Stimulated activated naive CD4-positive, alpha-beta T cell treated with Interleukin-2 at 50 U/mL for 16 hours (primary cell): ENCODE data around the gene GET4.
"Not testable (repeated sequence)": the region's sequence is repeated elsewhere in the genome, so short reads cannot be mapped to it uniquely, and the experiment has no call there.

Experiments used
- DNase-seq: peaks from one replicate; lab custom pipeline; 2025; lab: John Stamatoyannopoulos, UW

Gene GET4

DNA sequence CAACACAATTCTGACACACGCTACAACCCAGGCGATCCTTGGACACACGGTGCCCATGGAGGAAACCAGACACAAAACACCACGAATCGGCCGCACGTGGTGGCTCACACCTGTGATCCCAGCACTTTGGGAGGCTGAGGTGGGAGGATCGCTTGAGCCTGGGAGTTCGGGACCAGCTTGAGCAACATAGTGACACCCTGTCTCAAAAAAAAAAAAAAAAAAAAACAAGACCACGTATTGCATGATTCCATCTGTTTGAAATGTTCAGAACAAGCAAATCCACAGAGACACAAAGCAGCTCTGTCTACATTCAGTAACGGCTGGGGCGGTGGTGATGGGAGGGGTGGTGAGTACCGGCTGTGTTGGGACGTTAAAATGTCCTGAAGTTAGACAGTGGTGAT, 53.0 kb downstream of the GET4 start:
- DNase-seq: no peak

DNA sequence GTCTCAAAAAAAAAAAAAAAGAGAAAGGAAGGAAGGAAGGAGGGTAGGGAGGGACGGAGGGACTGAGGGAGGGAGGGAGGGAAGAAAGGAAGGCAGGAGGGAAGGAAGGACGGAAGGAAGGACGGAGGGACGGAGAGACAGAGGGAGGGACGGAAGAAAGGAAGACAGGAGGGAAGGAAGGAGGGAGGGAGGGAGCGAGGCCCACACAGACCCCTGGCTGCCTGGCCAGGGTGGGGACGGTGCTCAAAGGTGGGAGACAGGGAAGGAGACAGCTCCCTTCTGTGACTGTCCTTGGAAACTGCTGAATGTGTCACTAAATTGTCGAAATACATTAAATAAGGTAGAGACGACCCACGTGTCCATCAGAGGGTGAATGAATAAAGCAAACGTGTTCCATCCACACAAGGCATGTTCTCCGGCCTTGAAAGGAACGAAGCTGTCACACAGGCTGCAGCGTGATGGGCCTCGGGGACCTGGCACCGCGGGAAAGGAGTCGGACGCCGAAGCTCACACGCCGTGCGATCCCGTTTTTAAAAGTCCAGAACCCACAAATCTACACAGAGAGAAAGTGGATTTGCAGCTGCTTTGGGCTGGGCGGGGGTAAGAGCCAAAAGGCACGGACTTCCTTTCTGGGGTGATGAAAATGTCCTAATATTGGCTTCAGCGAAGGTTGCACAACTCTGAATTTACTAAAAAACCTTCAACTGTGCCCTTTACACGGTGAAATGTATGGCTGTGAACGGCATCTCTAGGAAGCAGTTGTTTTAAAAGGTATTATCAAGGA, 54.8 kb downstream of the GET4 start:
- no peak for DNase-seq

DNA sequence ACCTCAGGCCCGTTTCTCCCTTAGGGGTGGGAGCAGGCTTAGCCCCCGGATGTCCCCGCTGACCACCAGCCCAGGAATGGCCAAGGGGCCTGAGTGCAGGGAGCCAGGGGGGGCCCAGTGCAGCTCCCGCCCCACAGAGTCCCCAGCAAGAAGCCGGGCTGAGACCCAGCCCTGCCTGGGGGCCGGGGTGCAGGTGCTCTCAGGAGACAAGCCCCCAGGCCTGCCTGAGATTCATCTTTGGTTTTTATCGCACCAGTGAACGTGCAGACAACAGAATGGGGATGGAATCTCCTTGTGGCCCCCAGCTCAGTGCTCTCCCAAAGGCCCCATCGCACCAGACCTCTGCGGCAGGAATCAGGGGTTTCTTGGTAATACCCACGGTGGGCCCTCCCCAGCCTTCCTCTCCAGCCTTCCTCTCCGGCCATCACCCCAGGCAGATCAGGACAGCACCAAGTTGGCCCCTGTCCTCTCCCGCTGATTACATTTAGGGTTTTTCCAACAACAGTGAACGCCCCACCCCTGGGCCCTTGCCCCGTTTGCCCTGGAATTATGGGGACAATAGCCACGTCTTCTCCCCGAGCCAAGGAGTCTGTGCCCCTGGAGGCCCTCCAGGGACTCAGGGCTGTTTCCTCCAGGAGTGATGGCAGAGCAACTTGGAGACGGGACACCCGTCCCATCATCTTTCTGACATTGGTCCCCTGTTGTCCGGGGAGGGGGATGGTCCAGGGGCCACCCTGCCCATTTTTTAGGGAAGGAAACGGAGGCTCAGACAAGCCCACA, 55.7 kb downstream of the GET4 start:
- no peak for DNase-seq

DNA sequence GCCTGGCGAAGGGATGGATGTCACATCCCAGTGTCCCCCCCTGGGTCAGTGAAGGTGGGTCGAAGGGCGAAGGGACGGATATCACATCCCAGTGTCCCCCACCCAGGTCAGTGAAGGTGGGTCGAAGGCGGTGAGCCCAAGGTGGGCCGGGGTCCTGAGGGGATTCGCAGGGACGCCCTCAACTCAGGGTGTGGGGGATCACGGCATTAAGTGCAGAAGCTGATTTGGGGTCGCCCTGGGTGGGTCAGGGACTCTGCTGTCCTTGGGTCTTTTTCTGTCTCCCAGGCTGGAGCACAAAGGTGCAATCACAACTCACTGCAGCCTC, 56.3 kb downstream of the GET4 start:
- DNase-seq: no peak

DNA sequence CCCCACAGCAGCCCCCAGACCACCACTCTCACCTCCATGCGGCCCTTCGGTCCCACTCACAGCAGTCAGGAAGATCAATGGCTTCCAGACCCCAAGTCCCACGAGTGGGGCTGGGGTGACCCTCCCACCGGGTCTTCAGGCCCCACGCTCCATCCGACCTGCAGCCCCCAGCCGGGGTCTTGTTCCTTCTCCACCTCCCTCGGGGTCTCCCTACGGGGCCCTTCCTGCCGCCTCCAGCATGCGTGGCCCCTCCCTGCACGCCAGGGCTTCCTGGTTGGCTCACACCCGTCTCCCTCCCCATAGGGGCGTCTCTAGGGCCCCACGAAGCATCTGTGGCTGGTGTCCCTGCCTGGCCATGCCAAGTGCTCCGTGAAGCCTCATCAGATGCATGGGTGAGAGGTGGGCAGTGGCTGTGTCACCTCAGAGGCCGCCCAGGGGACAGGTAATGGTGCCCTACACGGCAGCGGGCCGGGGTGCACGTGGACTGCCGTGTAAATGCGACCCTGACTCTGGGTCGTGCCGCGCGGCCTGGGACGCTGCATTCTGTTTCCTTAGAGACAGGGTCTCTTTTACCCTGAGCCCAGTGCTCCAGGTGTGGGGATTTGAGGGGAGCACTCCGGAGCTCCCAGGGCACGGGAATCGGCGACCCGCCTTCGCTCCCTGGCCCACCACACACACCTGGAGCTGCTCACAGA, 58.3 kb downstream of the GET4 start:
- DNase-seq: no peak

DNA sequence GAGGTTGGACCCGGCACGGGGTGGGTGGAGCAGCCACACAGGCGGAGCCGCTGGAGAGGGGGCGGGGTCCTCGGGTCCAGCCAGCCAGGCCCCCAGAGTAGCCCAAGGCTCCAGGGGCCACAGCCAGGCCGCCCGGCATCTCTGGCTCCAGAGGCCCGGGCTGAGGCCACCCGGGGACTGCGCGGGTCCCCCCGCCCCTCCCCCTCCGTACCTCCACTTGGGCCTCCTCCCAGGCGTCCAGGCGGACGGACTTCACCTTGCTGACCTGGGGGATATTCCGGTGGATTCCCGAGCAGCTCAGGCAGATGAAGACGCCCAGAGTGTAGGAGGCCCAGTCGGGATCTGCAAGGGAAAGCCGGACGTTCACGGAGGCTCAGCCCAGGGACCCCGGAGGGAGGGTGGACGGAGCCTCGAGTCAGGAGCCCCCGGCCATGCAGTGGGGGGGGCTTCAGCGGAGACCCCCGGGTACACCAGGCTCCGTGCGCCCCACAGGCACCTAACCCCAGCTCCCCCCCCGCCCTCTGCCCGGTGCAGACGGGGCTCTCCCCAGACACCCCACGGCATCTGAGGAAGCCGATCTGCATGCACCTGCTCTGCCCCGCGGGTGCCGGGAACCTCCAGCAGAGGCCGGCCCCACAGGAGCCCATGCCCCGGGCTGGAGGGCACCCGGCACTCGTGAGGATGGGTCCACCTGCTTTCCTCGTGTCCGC, 59.0 kb downstream of the GET4 start:
- no peak for DNase-seq

DNA sequence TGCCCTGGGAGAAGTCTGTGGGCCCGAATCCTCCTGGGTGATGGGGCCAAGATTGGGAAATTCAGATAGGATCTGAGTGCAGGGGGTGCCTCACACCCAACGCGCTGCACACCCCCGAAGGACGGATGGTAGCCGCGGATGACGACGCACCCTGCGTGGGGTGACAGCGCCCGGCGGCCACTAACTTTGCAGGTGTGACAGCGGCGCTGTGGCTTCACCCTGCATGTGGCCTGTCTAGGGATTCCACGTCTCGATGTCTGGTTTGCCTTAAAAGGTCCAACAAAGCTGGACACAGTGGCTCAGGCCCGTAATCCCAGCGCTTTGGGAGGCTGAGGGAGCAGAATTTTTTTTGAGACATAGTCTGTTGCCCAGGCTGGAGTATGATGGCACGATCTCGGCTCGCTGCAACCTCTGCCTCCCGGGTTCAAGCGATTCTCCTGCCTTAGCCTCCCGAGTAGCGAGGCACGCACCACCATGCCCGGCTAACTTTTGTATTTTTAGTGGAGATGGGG, 59.6 kb downstream of the GET4 start:
- no peak for DNase-seq

DNA sequence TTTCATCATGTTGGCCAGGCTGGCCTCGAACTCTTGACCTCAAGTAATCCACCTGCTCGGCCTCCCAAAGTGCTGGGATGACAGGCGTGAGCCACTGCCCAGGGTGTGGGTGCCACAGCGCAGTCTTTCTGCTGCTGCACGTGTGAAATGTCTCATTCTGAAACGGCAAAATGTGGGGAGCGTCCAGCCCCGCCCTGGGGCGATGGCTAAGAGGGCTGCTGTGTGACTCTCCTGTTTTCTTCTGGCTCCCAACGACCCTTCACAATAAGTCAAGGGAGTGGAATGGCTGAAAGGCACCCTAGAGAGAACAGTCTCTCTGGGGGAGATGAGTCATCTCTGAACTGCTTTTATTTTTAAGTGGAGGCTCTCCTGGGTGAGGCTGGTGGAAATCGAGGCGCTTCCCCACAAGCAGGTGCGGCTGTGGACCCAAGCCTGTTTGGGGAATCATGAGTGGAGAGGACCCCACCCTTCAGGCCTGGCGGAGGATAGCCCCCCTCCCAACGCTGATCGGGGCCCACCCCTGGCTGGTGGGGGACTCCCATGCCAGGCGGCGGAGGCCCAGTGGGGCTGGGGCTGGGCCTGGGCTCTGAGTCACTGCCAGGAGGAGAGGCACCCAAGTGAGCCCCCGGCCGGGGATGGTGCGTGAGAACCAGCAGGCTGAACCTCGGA, 60.2 kb downstream of the GET4 start:
- DNase-seq: peak; percentile 31

DNA sequence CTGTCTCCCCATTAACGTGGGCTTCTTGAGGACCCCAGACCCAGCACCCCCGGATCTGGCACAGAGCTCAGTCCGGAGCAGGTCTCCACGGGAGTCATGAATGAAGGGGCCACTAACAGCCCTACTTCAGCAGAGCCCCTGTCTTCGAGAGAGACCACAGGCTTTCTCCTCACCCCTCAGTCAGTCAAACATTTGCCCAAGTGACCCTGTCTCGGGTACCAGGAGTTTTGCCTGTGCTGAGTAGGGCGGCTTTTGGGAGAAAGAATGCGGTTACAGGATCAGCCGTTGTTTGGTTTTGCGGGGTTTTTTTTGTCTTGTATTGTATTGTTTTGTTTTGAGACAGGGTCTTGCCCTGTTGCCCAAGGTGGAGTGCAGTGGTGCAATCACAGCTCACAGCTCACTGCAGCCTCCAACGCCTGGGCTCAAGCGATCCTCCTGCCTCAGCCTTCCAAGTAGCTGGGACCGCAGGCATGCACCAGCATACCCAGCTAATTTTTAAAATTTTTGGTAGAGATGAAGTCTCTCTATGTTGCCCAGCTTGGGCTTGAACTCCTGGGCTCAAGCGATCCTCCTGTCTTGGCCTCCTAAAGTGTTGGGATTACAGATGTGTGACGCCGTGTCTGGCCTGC, 61.6 kb downstream of the GET4 start:
- no peak for DNase-seq

DNA sequence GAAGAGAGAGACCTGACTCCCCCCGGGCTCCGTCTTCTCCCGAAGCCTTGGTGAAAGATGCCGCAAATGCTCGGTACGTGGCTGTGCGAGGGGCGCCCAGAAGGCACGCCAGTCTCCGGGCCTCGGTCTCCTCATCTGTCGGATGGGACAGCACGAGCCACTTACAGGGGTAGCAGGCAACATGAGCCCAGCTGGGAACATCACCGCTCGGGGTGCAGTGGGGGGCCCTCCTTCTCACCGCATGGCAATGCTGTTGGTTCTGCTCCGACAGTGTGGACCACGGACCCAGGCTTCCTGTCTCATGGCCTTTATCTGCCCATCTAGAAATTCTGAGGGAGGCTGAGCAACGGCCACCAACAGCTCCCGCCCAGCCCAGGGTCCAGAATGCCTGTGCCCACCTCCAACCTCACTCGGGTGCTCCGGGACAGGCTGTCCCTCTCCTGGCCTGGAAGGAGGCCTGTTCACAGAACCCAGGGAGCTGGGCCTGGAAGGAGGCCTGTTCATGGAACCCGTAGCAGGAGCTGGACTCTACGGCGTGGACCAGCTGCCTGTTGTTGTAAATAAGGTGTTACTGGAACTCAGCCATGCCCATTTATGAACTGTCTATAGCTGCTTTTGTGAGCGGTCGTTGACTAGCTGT, 62.3 kb downstream of the GET4 start:
- no peak for DNase-seq

DNA sequence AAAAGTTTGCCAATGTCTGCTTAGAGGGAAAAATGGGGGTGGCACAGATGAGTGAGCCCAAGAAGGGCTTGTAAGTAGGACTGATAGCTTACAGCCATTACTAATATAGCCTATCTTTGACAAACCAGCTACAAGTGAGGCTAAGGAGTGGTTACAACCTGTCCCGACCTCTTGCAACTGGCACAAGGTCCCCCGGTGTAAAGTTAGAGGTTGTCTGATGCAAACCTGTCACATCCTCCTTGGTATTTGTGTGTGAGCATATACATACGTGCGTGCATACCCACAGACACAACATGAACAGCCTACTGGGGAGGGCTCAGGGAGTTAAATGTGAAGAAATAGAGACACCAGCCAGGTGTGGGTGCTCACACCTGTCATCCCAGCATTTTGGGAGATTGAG, 63.5 kb downstream of the GET4 start:
- DNase-seq: no peak

DNA sequence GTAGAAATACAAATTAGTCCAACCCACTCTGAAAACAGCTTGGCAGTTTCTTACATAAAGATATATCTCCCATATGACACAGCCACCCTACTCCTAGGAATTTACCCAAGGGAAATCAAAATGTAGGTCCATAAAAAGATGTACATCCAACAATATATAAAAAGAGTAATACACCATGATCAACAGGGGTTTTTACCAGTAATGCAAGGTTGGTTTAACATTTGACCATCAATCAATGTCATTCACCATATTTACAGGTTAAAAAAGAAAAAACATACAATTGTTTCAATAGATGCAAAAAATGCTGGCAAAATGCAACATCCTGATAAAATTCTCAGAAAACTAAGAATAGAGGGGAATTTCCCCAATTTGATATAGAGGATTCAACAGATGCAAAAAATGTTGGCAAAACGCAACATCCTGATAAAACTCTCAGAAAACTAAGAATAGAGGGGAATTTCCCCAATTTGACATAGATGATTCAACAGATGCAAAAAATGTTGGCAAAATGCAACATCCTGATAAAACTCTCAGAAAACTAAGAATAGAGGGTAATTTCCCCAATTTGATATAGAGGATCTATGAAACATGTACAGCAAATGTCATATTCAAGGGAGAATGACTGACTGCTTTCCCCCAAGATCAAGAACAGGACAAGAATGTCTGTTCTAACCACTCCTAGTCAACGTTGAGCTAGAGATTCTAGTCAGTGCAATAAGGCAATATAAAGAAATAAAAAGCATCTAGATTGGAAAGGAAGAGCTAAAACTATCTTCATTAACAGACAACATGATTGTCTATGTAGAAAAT, 64.5 kb downstream of the GET4 start:
- no peak for DNase-seq

DNA sequence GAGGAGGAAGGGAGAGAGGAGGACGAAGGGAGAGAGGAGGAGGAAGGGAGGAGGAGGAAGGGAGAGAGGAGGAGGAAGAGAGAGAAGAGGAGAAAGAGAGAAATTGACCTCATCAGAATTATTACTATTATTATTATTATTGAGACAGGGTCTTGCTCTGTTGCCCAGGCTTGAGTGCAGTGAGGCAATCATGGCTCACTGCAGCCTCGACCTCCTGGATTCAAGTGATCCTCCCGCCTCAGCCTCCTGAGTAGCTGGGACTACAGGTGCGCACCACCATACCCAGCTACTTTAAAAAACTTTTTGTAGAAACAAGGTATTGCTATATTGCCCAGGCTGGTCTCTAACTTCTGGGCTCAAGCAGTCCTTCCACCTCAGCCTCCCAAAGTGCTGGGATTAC, 67.4 kb downstream of the GET4 start:
- DNase-seq: not testable (repeated sequence)

DNA sequence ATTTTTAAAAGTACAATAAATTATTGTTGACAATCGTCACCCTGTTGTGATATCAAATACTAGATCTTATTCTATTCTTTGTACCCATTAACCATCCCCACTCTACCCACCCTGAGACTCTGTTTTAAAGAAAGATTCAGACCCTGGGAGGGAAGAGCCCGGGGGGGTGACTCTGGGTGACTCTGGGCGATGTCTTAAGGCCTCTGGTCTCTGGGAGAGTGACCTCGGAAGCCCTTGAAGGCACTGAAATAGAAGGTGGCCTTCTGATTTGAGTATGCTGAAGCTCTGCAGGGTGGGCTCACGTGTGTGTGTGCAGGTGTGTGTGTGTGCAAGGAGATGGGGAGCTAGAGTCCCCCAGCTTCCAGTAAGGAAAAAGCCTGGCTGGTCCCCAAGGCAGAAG, 68.4 kb downstream of the GET4 start:
- no peak for DNase-seq

DNA sequence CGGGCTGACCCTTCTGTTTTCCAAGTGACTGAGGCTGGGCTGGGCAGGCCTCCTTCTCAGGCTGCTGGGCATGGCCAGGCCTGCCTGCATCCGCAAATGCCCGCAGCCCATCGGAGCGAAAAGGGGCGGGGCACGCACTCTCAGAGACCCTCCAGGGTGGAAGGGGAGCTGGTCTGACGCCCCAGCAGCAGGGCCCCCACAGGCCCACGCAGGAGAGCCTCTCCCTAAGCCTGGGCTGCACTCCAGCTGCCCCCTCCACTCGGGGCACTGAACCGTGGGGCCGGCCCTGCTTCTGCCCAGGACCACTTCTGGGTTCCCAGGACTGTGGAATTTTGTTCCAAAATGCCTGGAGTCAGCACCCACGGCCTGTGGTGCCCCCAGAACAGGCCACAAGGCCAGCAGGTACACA, 68.8 kb downstream of the GET4 start:
- DNase-seq: no peak

DNA sequence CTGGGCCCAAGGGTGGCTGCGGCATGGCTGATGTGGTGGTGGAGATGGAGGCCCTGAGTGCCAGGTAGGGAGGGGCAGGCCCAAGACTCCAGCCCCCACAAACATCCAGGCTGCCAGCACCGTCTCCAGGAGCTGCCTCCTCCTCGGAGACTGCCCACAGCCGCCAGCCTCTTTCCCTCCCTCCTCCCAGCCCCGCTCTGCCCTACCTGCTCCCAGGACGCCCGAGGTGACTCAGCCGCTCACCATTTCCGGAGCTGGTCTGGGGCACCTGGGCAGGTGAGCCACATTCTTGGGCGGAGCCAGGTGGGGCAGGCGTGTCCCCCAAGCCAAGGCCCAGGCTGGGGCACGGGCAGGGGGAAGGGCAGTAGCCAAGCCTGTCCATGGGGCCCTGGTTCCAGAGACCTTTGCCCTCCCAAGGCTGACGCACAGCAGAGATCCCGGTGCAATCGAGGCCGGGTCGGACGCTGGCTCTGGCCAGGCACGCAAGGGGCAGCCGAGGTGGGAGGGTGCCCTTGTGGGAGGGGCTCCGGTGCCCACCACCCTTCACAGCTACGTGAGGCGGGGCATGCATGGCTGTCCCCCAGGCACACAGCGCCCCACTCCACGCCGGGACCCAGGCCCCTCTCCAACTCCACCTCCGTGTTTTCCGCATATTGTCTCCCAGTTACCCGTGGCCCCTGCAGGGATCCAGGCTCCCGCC, 69.4 kb downstream of the GET4 start:
- DNase-seq: no peak
